CMK (cell line): ENCODE results near the gene BIRC6.

ENCODE experiments used
- DNase-seq: peaks from one replicate; pipeline ENCODE4 v3.0.0-alpha.2; 2010; ENCODE audit warnings: low read depth

The BIRC6 gene

GRCh38 chr2:32372519-32373182, 15.8 kb downstream of the BIRC6 start:
- no peak for DNase-seq

GRCh38 chr2:32375228-32375892, 18.5 kb downstream of the BIRC6 start:
- DNase-seq: no peak

- no peak for DNase-seq
Observed at GRCh38 chr2:32376756-32377155, 19.9 kb downstream of the BIRC6 start.

GRCh38 chr2:32377928-32378327, 21.1 kb downstream of the BIRC6 start:
- no peak for DNase-seq

GRCh38 chr2:32379352-32379751, 22.5 kb downstream of the BIRC6 start:
- no peak for DNase-seq

GRCh38 chr2:32383858-32384257, 27.0 kb downstream of the BIRC6 start:
- DNase-seq: no peak

GRCh38 chr2:32384529-32384928, 27.7 kb downstream of the BIRC6 start:
- DNase-seq: no peak

- DNase-seq: no peak
Observed at GRCh38 chr2:32386739-32387138, 29.9 kb downstream of the BIRC6 start.

GRCh38 chr2:32399221-32399620, 42.4 kb downstream of the BIRC6 start:
- DNase-seq: no peak

GRCh38 chr2:32402091-32402490, 45.3 kb downstream of the BIRC6 start:
- no peak for DNase-seq

- DNase-seq: no peak
Observed at GRCh38 chr2:32403782-32404181, 47.0 kb downstream of the BIRC6 start.

GRCh38 chr2:32404691-32405090, 47.9 kb downstream of the BIRC6 start:
- no peak for DNase-seq

- no peak for DNase-seq
Observed at GRCh38 chr2:32416519-32416918, 59.7 kb downstream of the BIRC6 start.

- DNase-seq: no peak
Observed at GRCh38 chr2:32417659-32418058, 60.8 kb downstream of the BIRC6 start.

- no peak for DNase-seq
Observed at GRCh38 chr2:32418778-32419177, 62.0 kb downstream of the BIRC6 start.

GRCh38 chr2:32422133-32422532, 65.3 kb downstream of the BIRC6 start:
- no peak for DNase-seq

GRCh38 chr2:32423536-32423935, 66.7 kb downstream of the BIRC6 start:
- no peak for DNase-seq

- DNase-seq: no peak
Observed at GRCh38 chr2:32424739-32425138, 67.9 kb downstream of the BIRC6 start.

- no peak for DNase-seq
Observed at GRCh38 chr2:32425719-32426141, 68.9 kb downstream of the BIRC6 start.

GRCh38 chr2:32427672-32428610, 71.1 kb downstream of the BIRC6 start:
- no peak for DNase-seq

GRCh38 chr2:32430804-32431203, 74.0 kb downstream of the BIRC6 start:
- DNase-seq: no peak

- no peak for DNase-seq
Observed at GRCh38 chr2:32436150-32436549, 79.3 kb downstream of the BIRC6 start.

GRCh38 chr2:32442020-32442467, 85.2 kb downstream of the BIRC6 start:
- no peak for DNase-seq
